RWPE1 (cell line): ENCODE results near the gene CNTNAP2.

Experiments used
- CTCF ChIA-PET: fragments of 350-600 bp; sonication (Branson Sonifier 250); formaldehyde crosslinking; extraction: SDS; loops from one replicate; lab custom pipeline; 2021; lab: Yijun Ruan, JAX
- POLR2A ChIA-PET: fragments of 400-600 bp; formaldehyde crosslinking; extraction: SDS; loops from one replicate; lab custom pipeline; 2020; ENCODE audit warnings: antibody characterized with exemption; ENCODE audit not compliant: low non-redundant PET; lab: Yijun Ruan, JAX
- DNase-seq: peaks from one replicate; pipeline ENCODE4 v3.0.0; 2012; ENCODE audit warnings: low spot score
- H3K27ac ChIP-seq: fragments of 450-650 bp; 2 replicates; pipeline ENCODE4 v1.5.1; 2017
- CTCF ChIP-seq: fragments of 450-650 bp; conservative IDR thresholded peaks from 2 replicates; pipeline ENCODE4 v1.5.1; 2017; ENCODE audit warnings: low read depth, mild to moderate bottlenecking

The CNTNAP2 gene

GRCh38 chr7:146788008-146788407 is 671.4 kb downstream of the CNTNAP2 start:
- ChIA-PET CTCF (no interaction called here), POLR2A (no interaction called here)
- H3K27ac ChIP-seq, result no peak overlapping the region
- TF ChIP-seq CTCF, result no peak
- DNase-seq, result no peak

- POLR2A ChIA-PET, result no interaction called here
- DNase-seq, result no peak
- TF ChIP-seq CTCF, result no peak
- no peak overlapping the region for H3K27ac ChIP-seq
- CTCF ChIA-PET, result no interaction called here
These were observed 675.0 kb downstream of the CNTNAP2 start for GRCh38 chr7:146791344-146792285.

GRCh38 chr7:146804620-146805019 is 688.0 kb downstream of the CNTNAP2 start:
- CTCF ChIA-PET, result no interaction called here
- no peak overlapping the region for H3K27ac ChIP-seq
- DNase-seq, result no peak
- no peak for TF ChIP-seq CTCF
- POLR2A ChIA-PET, result no interaction called here

GRCh38 chr7:146805082-146805481 is 688.5 kb downstream of the CNTNAP2 start:
- no peak overlapping the region for H3K27ac ChIP-seq
- ChIA-PET CTCF (no interaction called here), POLR2A (no interaction called here)
- no peak for DNase-seq
- no peak for TF ChIP-seq CTCF

GRCh38 chr7:146826329-146826728 is 709.7 kb downstream of the CNTNAP2 start:
- POLR2A ChIA-PET, result no interaction called here
- no peak for DNase-seq
- no peak for TF ChIP-seq CTCF
- CTCF ChIA-PET, result no interaction called here
- H3K27ac ChIP-seq, result no peak overlapping the region

GRCh38 chr7:146830686-146831085 is 714.1 kb downstream of the CNTNAP2 start:
- no peak overlapping the region for H3K27ac ChIP-seq
- TF ChIP-seq CTCF, result no peak
- POLR2A ChIA-PET, result no interaction called here

More at GRCh38 chr7:146830686-146831085, 714.1 kb downstream of the CNTNAP2 start:
- DNase-seq, result no peak
- CTCF ChIA-PET, result no interaction called here
